Adipocyte (in vitro differentiated cells): ENCODE results near the gene BEND7.
A peak's percentile ranks its signal among the peaks of the same experiment; 100 is the strongest.

Experiments used
- DNase-seq: peaks from one replicate; pipeline ENCODE4 v3.0.0-alpha.2; 2015; ENCODE audit warnings: low read depth
- H3K27me3 ChIP-seq: replicated peaks from 2 replicates; pipeline ENCODE4 v1.7.0; 2013; ENCODE audit warnings: mild to moderate bottlenecking, low read length, moderate library complexity; ENCODE audit not compliant: control insufficient read depth, insufficient read depth
- H3K36me3 ChIP-seq: 2 replicates; pipeline ENCODE4 v1.7.0; 2013; ENCODE audit warnings: low read length, mild to moderate bottlenecking, moderate library complexity; ENCODE audit not compliant: control insufficient read depth, insufficient read depth, severe bottlenecking
- H3K4me1 ChIP-seq: 2 replicates; pipeline ENCODE4 v1.7.0; 2013; ENCODE audit warnings: mild to moderate bottlenecking, low read length, moderate library complexity; ENCODE audit not compliant: control insufficient read depth, insufficient read depth
- H3K4me3 ChIP-seq: 2 replicates; pipeline ENCODE4 v1.7.0; 2013; ENCODE audit warnings: mild to moderate bottlenecking, low read length, moderate library complexity
- H3K9ac ChIP-seq: 2 replicates; pipeline ENCODE4 v1.7.0; 2013; ENCODE audit warnings: mild to moderate bottlenecking, low read length, moderate library complexity
- H3K9me3 ChIP-seq: 2 replicates; pipeline ENCODE4 v1.7.0; 2013; ENCODE audit warnings: mild to moderate bottlenecking, low read length, moderate library complexity; ENCODE audit not compliant: control insufficient read depth

Gene BEND7

DNA sequence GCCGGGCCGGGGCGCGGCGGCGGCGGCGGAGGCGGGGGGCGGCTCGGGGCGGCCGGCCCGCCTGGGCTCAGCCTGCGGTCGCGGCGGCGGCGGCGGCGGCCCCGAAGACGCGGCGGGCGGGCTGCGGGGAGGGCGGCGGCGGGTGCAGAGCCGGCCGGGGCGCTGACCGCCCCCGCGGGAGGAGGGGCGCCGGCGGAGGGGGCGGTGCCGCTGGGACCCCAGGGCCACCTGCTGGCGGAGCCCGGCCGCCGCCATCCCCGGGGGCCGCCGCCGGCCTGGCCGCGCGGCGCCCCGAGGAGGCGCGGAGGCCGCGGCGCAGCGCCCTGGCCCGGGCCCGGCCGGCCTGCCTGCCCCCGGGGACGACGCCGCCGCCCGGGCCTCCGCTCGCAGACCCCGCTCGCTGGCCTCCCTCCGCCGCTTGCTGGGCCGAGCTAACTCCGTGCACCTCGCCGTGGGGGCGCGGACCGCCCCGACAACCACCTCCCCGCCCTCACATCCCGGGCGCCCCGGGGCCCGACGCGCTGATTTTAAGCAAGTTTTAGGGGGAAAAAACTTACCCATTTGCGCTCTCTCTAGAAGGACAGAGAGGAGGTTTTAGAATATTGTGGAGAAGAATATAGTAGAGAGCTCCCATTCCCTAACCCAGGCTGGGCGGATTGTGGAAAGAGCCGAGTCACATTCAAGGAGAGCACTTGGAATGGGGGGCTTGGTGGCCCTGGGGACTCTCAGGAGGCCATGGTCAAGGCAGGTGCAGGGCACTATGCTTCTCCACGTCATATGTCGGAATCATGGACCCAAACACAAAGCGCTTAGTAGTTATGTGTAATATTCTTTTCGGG, at the start of gene BEND7:
Gene BEND7 (minus strand): TSS at position 140 of the 839 bp plus-strand sequence. CDS start 481 bp downstream, outside the sequence.
- peak within 1 kb of the TSS; percentile 81 for H3K4me3 ChIP-seq
- H3K27me3 ChIP-seq: no peaks in the 10 kb centered on the region
- H3K4me1 ChIP-seq: peaks cover 21% of the 10 kb centered on the region
- no peaks in the 10 kb centered on the region for H3K36me3 ChIP-seq
- DNase-seq: peak; percentile 69
- peak within 1 kb of the TSS; percentile 78 for H3K9ac ChIP-seq
- no peaks in the 10 kb centered on the region for H3K9me3 ChIP-seq

DNA sequence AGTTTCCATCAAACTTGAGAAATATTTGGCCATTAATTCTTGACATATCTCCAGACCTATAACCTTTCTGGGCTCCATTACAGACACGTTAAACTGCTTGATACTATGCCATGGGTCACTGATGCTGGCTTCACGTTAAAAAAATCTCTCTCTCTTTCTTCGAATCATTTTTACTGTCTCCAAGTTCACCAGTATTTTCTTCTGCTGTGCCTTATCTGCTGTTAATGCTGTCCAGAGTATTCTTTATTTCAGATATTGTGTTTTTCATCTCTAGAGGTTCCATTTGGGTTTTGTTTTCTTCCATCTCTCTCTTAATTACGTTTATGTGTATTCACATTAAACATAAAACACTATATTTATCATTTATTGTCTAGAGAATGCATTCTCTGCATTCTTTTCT, 45.1 kb upstream of the BEND7 start:
- Histone ChIP-seq H3K9ac (no peak overlapping the region), H3K4me3 (no peak overlapping the region), H3K4me1 (no peaks in the 10 kb centered on the region), H3K9me3 (peaks cover 8% of the 10 kb centered on the region), H3K36me3 (no peaks in the 10 kb centered on the region), H3K27me3 (peaks cover 19% of the 10 kb centered on the region)
- DNase-seq: no peak

- no peaks in the 10 kb centered on the region for H3K4me1 ChIP-seq
- peaks cover 8% of the 10 kb centered on the region for H3K9me3 ChIP-seq
- no peak for DNase-seq
- no peaks in the 10 kb centered on the region for H3K36me3 ChIP-seq
- no peak overlapping the region for H3K4me3 ChIP-seq
- peaks cover 14% of the 10 kb centered on the region for H3K27me3 ChIP-seq
- no peak overlapping the region for H3K9ac ChIP-seq
These were observed 42.7 kb upstream of the BEND7 start for GRCh38 chr10:13571541-13571940.

DNA sequence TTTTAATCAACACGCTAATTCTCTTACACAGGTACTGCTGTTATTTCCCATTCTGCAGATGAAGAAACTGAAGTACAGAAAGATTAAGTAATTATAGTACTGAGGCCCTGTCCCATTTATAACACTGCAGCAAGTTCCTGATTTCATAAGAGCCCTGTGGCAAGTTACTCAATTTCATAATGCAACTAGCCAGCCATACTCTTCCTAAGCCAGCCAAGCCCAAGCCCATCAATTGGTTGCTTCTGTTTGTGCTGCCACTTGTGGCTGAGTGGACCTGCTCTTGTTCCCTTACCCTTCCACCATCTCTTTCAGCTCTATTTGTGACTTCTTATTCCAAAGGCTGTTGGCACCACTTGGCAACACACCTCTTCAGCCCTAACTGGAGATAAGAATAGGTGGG, 38.2 kb upstream of the BEND7 start:
- no peak for DNase-seq
- no peaks in the 10 kb centered on the region for H3K4me1 ChIP-seq
- no peak overlapping the region for H3K4me3 ChIP-seq
- no peaks in the 10 kb centered on the region for H3K9me3 ChIP-seq
- H3K27me3 ChIP-seq: peaks cover 9% of the 10 kb centered on the region
- no peaks in the 10 kb centered on the region for H3K36me3 ChIP-seq
- no peak overlapping the region for H3K9ac ChIP-seq

GRCh38 chr10:13564576-13564975, 35.8 kb upstream of the BEND7 start:
- DNase-seq: no peak

DNA sequence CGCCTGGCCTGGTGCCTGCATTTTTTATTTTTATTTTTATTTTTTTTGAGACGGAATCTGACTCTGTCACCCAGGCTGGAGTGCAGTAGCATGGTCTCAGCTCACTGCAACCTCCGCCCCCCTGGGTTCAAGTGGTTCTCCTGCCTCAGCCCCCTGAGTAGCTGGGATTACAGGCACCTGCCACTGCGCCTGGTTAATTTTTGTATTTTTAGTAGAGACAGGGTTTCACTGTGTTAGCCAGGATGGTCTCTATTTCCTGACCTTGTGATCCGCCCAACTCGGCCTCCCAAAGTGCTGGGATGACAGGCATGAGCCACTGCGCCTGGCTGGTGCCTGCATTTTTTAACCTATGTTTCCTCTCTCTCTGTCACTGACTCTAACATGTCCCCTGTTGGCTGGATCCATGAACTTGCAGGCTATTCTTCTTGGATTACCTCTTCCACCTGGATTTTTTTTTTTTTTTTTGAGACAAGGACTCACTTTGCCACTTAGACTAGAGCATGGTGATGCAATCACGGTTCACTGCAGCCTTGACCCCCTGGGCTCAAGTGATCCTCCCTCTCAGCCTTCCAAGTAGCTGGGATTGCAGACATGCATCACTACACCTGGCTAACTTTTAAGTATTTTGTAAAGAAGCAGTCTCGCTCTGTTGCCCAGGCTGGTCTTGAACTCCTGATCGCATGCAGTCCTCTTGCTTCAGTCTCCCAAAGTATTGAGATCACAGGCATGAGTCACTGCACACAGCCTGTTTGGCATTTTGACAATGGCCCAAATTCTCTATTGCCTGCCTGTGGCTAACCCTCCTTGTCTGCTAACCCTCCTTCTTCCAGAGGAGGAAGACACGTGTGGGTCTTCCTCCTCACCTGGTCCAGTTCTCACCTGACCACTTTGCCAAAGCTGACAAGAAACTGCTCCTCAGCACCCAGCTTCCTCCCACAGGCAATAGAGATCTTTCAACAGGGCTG, 34.9 kb upstream of the BEND7 start:
- no peaks in the 10 kb centered on the region for H3K27me3 ChIP-seq
- no peak for DNase-seq

More at GRCh38 chr10:13564576-13564975, 35.8 kb upstream of the BEND7 start:
- no peaks in the 10 kb centered on the region for H3K9me3 ChIP-seq
- peaks cover 4% of the 10 kb centered on the region for H3K27me3 ChIP-seq
- H3K4me1 ChIP-seq: no peaks in the 10 kb centered on the region
- no peak overlapping the region for H3K4me3 ChIP-seq
- no peak overlapping the region for H3K9ac ChIP-seq
- no peaks in the 10 kb centered on the region for H3K36me3 ChIP-seq

DNA sequence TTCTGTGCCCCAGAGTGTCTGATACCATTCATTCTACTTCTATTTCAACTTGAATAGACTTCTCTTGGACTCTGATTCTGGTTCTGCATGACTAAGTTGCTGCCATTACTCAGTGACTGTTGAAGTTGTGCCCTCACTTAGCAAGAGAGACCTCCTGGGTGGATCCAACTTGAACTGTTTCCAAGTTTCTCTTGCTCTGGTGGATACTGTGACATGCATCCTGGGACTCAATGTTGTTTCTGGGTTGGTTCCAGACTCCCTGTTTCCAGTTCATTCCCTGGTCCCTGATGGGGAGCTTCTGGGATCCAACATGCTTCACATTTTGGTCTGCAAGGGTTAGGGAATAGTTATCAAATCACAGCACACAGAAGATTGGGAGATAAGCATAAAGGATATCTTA, 31.8 kb upstream of the BEND7 start:
- no peak overlapping the region for H3K9ac ChIP-seq
- no peaks in the 10 kb centered on the region for H3K4me1 ChIP-seq
- H3K4me3 ChIP-seq: no peak overlapping the region
- H3K36me3 ChIP-seq: no peaks in the 10 kb centered on the region
- H3K9me3 ChIP-seq: no peaks in the 10 kb centered on the region
- DNase-seq: peak; percentile 8
- no peaks in the 10 kb centered on the region for H3K27me3 ChIP-seq

More for the DNA sequence above, 34.9 kb upstream of the BEND7 start:
- Histone ChIP-seq H3K9ac (no peak overlapping the region), H3K4me1 (no peaks in the 10 kb centered on the region), H3K36me3 (no peaks in the 10 kb centered on the region), H3K4me3 (no peak overlapping the region), H3K9me3 (no peaks in the 10 kb centered on the region)

- Histone ChIP-seq H3K27me3 (no peaks in the 10 kb centered on the region), H3K9me3 (no peaks in the 10 kb centered on the region), H3K9ac (no peak overlapping the region), H3K36me3 (no peaks in the 10 kb centered on the region), H3K4me3 (no peak overlapping the region), H3K4me1 (no peaks in the 10 kb centered on the region)
- no peak for DNase-seq
These were observed 30.4 kb upstream of the BEND7 start for GRCh38 chr10:13559124-13559700.

GRCh38 chr10:13555884-13556510, 27.2 kb upstream of the BEND7 start:
- Histone ChIP-seq H3K36me3 (no peaks in the 10 kb centered on the region), H3K27me3 (no peaks in the 10 kb centered on the region), H3K4me1 (no peaks in the 10 kb centered on the region), H3K9ac (no peak overlapping the region), H3K4me3 (no peak overlapping the region), H3K9me3 (peaks cover 6% of the 10 kb centered on the region)
- no peak for DNase-seq

GRCh38 chr10:13550802-13551201, 22.0 kb upstream of the BEND7 start:
- Histone ChIP-seq H3K27me3 (peaks cover 11% of the 10 kb centered on the region), H3K9me3 (peaks cover 27% of the 10 kb centered on the region), H3K36me3 (no peaks in the 10 kb centered on the region), H3K9ac (no peak overlapping the region), H3K4me1 (no peaks in the 10 kb centered on the region), H3K4me3 (no peak overlapping the region)
- DNase-seq: no peak
